IMR-90 (cell line): ENCODE measurements around the gene TADA1. TPM values are rescaled to one million over a fixed set of nuclear protein-coding genes. Genes with fewer than 3 reads are reported as not detected.

Experiments used
- ATAC-seq: fragments of 200-7000 bp; cut with Tn5 transposase; 2 replicates; pipeline ENCODE4 v1.9.1; 2020; ENCODE audit warnings: low read depth, mild to moderate bottlenecking, moderate library complexity
- BruUV-seq: library from RNA; stranded (reverse); fragments of 400-500 nt; replicated peaks from 2 replicates; lab custom pipeline; 2021; lab: Mats Ljungman, UMichigan
- CTCF ChIA-PET: fragments of 300-600 bp; formaldehyde crosslinking; extraction: SDS; loops from one replicate; lab custom pipeline; 2021; ENCODE audit warnings: antibody characterized with exemption; lab: Yijun Ruan, JAX
- POLR2A ChIA-PET: fragments of 300-600 bp; sonication (Branson Sonifier 250); formaldehyde crosslinking; loops from one replicate; lab custom pipeline; 2022; ENCODE audit warnings: antibody characterized with exemption; ENCODE audit not compliant: unreplicated experiment; lab: Charles Lee
- DNase-seq: peaks from one replicate; pipeline ENCODE4 v3.0.0; 2013
- H2AFZ ChIP-seq: replicated peaks from 2 replicates; pipeline ENCODE3; 2013; ENCODE audit warnings: low read length, mild to moderate bottlenecking; ENCODE audit not compliant: poor library complexity
- H2AK5ac ChIP-seq: 2 replicates; pipeline ENCODE4 v1.6.1; 2013; ENCODE audit warnings: low read depth, low read length, inconsistent platforms
- H2AK9ac ChIP-seq: replicated peaks from 2 replicates; pipeline ENCODE3; 2013; ENCODE audit warnings: mild to moderate bottlenecking, low read depth, low read length, moderate library complexity; ENCODE audit not compliant: poor library complexity
- H2BK120ac ChIP-seq: 2 replicates; pipeline ENCODE4 v1.6.1; 2013; ENCODE audit warnings: low read depth, low read length, inconsistent platforms
- H2BK15ac ChIP-seq: 3 replicates; pipeline ENCODE4 v1.6.1; 2013; ENCODE audit warnings: low read depth, low read length, inconsistent platforms
- H2BK20ac ChIP-seq: 2 replicates; pipeline ENCODE4 v1.6.1; 2013; ENCODE audit warnings: low read depth, mild to moderate bottlenecking, inconsistent platforms, low read length, moderate library complexity
- H2BK5ac ChIP-seq: 2 replicates; pipeline ENCODE4 v1.6.1; 2013; ENCODE audit warnings: mild to moderate bottlenecking, low read depth, low read length, inconsistent platforms; ENCODE audit not compliant: poor library complexity, severe bottlenecking
- H3K14ac ChIP-seq: replicated peaks from 2 replicates; pipeline ENCODE4 v1.6.1; 2013; ENCODE audit warnings: low read depth, low read length, inconsistent platforms
- H3K18ac ChIP-seq: 2 replicates; pipeline ENCODE4 v1.6.1; 2013; ENCODE audit warnings: low read depth, low read length, control low read depth
- H3K23ac ChIP-seq: 2 replicates; pipeline ENCODE4 v1.6.1; 2013; ENCODE audit warnings: low read depth, low read length, inconsistent platforms
- H3K27ac ChIP-seq: 2 replicates; pipeline ENCODE4 v1.5.1; 2013; ENCODE audit warnings: mild to moderate bottlenecking, control low read depth, low read length; ENCODE audit not compliant: insufficient read depth
- H3K27me3 ChIP-seq: 2 replicates; pipeline ENCODE4 v1.6.1; 2013; ENCODE audit warnings: low read length; ENCODE audit not compliant: control insufficient read depth, insufficient read depth
- H3K36me3 ChIP-seq: 2 replicates; pipeline ENCODE4 v1.6.1; 2013; ENCODE audit warnings: low read length, mixed read lengths; ENCODE audit not compliant: control insufficient read depth, insufficient read depth
- H3K4ac ChIP-seq: 2 replicates; pipeline ENCODE4 v1.6.1; 2013; ENCODE audit warnings: low read depth, low read length, inconsistent platforms
- H3K4me1 ChIP-seq: 2 replicates; pipeline ENCODE4 v1.6.1; 2013; ENCODE audit warnings: low read length, mixed read lengths; ENCODE audit not compliant: control insufficient read depth, insufficient read depth
- H3K4me2 ChIP-seq: 2 replicates; pipeline ENCODE4 v1.6.1; 2013; ENCODE audit warnings: low read depth, mild to moderate bottlenecking, control low read depth, low read length, moderate library complexity
- H3K4me3 ChIP-seq: 2 replicates; pipeline ENCODE4 v1.5.1; 2013; ENCODE audit warnings: low read depth, mild to moderate bottlenecking, control low read depth, low read length, moderate library complexity; ENCODE audit not compliant: insufficient read depth
- H3K56ac ChIP-seq: 2 replicates; pipeline ENCODE4 v1.6.1; 2013; ENCODE audit warnings: low read length, inconsistent platforms; ENCODE audit not compliant: insufficient read depth; ENCODE audit errors: extremely low read depth
- H3K79me1 ChIP-seq, 2 experiments: 2 replicates each; pipeline ENCODE4 v1.6.1; 2013; ENCODE audit warnings: low read length in 2 of 2, inconsistent platforms in 1 of 2, low read depth in 1 of 2
- H3K9ac ChIP-seq: 2 replicates; pipeline ENCODE4 v1.6.1; 2013; ENCODE audit warnings: low read depth, low read length, control low read depth
- H3K9me1 ChIP-seq: 2 replicates; pipeline ENCODE4 v1.6.1; 2013; ENCODE audit warnings: low read length, inconsistent platforms; ENCODE audit not compliant: insufficient read depth
- H3K9me3 ChIP-seq: 2 replicates; pipeline ENCODE4 v1.6.1; 2013; ENCODE audit warnings: low read length; ENCODE audit not compliant: control insufficient read depth, insufficient read depth
- H4K20me1 ChIP-seq: 2 replicates; pipeline ENCODE4 v1.6.1; 2013; ENCODE audit warnings: low read length, inconsistent platforms; ENCODE audit not compliant: insufficient read depth
- H4K5ac ChIP-seq: 2 replicates; pipeline ENCODE4 v1.6.1; 2013; ENCODE audit warnings: mild to moderate bottlenecking, low read depth, low read length, control low read depth
- H4K8ac ChIP-seq, 2 experiments: 2 replicates each; pipeline ENCODE4 v1.6.1; 2013; ENCODE audit warnings: low read depth in 2 of 2, low read length in 2 of 2, control low read depth in 1 of 2, inconsistent platforms in 1 of 2
- H4K91ac ChIP-seq: 2 replicates; pipeline ENCODE4 v1.6.1; 2013; ENCODE audit warnings: low read depth, low read length, inconsistent platforms; ENCODE audit not compliant: insufficient read depth
- BHLHE40 ChIP-seq: fragments of 150-350 bp; IDR thresholded peaks from 2 replicates; pipeline ENCODE4 v1.6.1; 2016; ENCODE audit warnings: mild to moderate bottlenecking, low read depth, low read length
- CEBPB ChIP-seq: IDR thresholded peaks from 2 replicates; pipeline ENCODE4 v1.6.1; 2012; ENCODE audit warnings: low read depth, low read length, improper control_type of control experiment
- CHD1 ChIP-seq: IDR thresholded peaks from 2 replicates; pipeline ENCODE4 v1.6.1; 2012; ENCODE audit warnings: low read depth, low read length, improper control_type of control experiment
- CTCF ChIP-seq: conservative IDR thresholded peaks from 2 replicates; pipeline ENCODE4 v1.5.1; 2012; ENCODE audit warnings: mild to moderate bottlenecking, low read depth, low read length, improper control_type of control experiment
- ELK1 ChIP-seq: fragments of 150-350 bp; IDR thresholded peaks from 2 replicates; pipeline ENCODE4 v1.6.1; 2016; ENCODE audit warnings: low read depth, mild to moderate bottlenecking, low read length, moderate library complexity, borderline replicate concordance
- FOS ChIP-seq: fragments of 150-350 bp; IDR thresholded peaks from 2 replicates; pipeline ENCODE4 v1.6.1; 2016; ENCODE audit warnings: low read depth, low read length
- MAFK ChIP-seq: IDR thresholded peaks from 2 replicates; pipeline ENCODE4 v1.6.1; 2012; ENCODE audit warnings: low read depth, low read length, improper control_type of control experiment
- MAZ ChIP-seq: IDR thresholded peaks from 2 replicates; pipeline ENCODE4 v1.6.1; 2012; ENCODE audit warnings: low read depth, mild to moderate bottlenecking, low read length, improper control_type of control experiment, moderate library complexity, borderline replicate concordance
- MXI1 ChIP-seq: IDR thresholded peaks from 2 replicates; pipeline ENCODE4 v1.6.1; 2012; ENCODE audit warnings: low read depth, mild to moderate bottlenecking, low read length, moderate library complexity, borderline replicate concordance
- NFE2L2 ChIP-seq: fragments of 150-350 bp; IDR thresholded peaks from 2 replicates; pipeline ENCODE4 v1.6.1; 2016; ENCODE audit warnings: low read depth, mild to moderate bottlenecking, low read length
- RCOR1 ChIP-seq: IDR thresholded peaks from 2 replicates; pipeline ENCODE4 v1.6.1; 2012; ENCODE audit warnings: mild to moderate bottlenecking, low read length, improper control_type of control experiment; ENCODE audit not compliant: insufficient replicate concordance
- RFX5 ChIP-seq: IDR thresholded peaks from 2 replicates; pipeline ENCODE4 v1.8.0; 2012; ENCODE audit warnings: low read depth, mild to moderate bottlenecking, low read length, moderate library complexity
- SMC3 ChIP-seq: fragments of 150-350 bp; IDR thresholded peaks from 2 replicates; pipeline ENCODE4 v1.6.1; 2016; ENCODE audit warnings: low read depth, mild to moderate bottlenecking, antibody characterized with exemption, low read length, moderate library complexity
- USF2 ChIP-seq: fragments of 150-350 bp; IDR thresholded peaks from 2 replicates; pipeline ENCODE4 v1.6.1; 2017; ENCODE audit warnings: mild to moderate bottlenecking, antibody characterized with exemption, low read length, low read depth
- WGBS, 2 experiments: methylation state at CpG; one replicate each; pipeline versions ENCODE4 v1.1.5 to v1.1.7; 2013; ENCODE audit warnings: missing lambda C conversion rate in 2 of 2; ENCODE audit not compliant: insufficient read length in 1 of 2; ENCODE audit errors: extremely low coverage in 2 of 2; 5-methylcytosine and 5-hydroxymethylcytosine counted together
- dilution Hi-C: fragments of 300-500 bp; cut with HindIII; formaldehyde crosslinking; loops from one replicate; pipeline ENCODE4 v1.14.3; 2018; ENCODE audit warnings: low sequenced_read_pairs; ENCODE audit not compliant: unreplicated experiment
- in situ Hi-C: fragments of 300-500 bp; cut with MboI; formaldehyde crosslinking; loops from 3 replicates; pipeline ENCODE4 v1.14.3; 2019; ENCODE audit warnings: low sequenced_read_pairs, inconsistent platforms, mixed read lengths
- intact Hi-C: fragments of 100-400 bp; cut with micrococcal nuclease; formaldehyde crosslinking; loops from 2 replicates; pipeline ENCODE4 v1.10.0; 2022
- polyA plus RNA-seq, 3 experiments: library from polyadenylated mRNA; depleted of rRNA; stranded (reverse); fragments of >200 nt; gene quantifications; 2 replicates each; pipeline ENCODE4 v1.2.3, GENCODE V29; 2012; ENCODE audit warnings: low replicate concordance in 1 of 3
- total RNA-seq: library from RNA; depleted of rRNA; stranded (reverse); fragments of >200 nt; gene quantifications from 2 replicates; pipeline ENCODE4 v1.2.3, GENCODE V29; 2012

Gene TADA1
- total and polyA plus RNA-seq, 2 of the 4 experiments (the other 2 are of a cell fraction), result 8.2 to 16.8 TPM

GRCh38 chr1:166849135-166849534, 26.9 kb downstream of the TADA1 start:
- H3K4me2 ChIP-seq, result no peak overlapping the region
- peaks cover 9% of the 10 kb centered on the region; the same call in 1 of the 2 replicates for H3K9me1 ChIP-seq
- H2AK5ac ChIP-seq, result no peak overlapping the region
- no peak overlapping the region for H2BK15ac ChIP-seq
- 99% methylated on average over 17 of the region's 20 CpGs; no CpG with 5 or more reads in 1 of the 2 experiments for WGBS, 2 experiments
- ATAC-seq, result no peak
- POLR2A ChIA-PET, result no interaction called here
- no peak overlapping the region for H3K56ac ChIP-seq
- no peak overlapping the region for H2BK120ac ChIP-seq
- no TSS peak for BruUV-seq
- in situ Hi-C loops (no loop called here), intact Hi-C loops (no loop called here), dilution Hi-C loops (no loop called here)
- DNase-seq, result no peak
- no peak overlapping the region for H4K5ac ChIP-seq
- no peak overlapping the region for H4K91ac ChIP-seq
- no peak overlapping the region for H2BK20ac ChIP-seq
- H3K9me3 ChIP-seq, result no peaks in the 10 kb centered on the region
- H3K79me1 ChIP-seq, result peaks cover 48 to 49% of the 10 kb centered on the region in 2 experiments
- CTCF ChIA-PET, result no interaction called here
- no peak overlapping the region for H3K4ac ChIP-seq
- H3K23ac ChIP-seq, result no peak overlapping the region
- no peak overlapping the region for H4K8ac ChIP-seq
- TF ChIP-seq RFX5 (no peak), CTCF (no peak), MAFK (no peak), SMC3 (no peak), USF2 (no peak), NFE2L2 (no peak), MAZ (no peak), CEBPB (no peak), FOS (no peak), ELK1 (no peak), BHLHE40 (no peak), RCOR1 (no peak), CHD1 (no peak), MXI1 (no peak)
- no peak overlapping the region for H3K18ac ChIP-seq
- H2AFZ ChIP-seq, result no peak overlapping the region
- H3K14ac ChIP-seq, result no peak overlapping the region
- no peak overlapping the region for H3K9ac ChIP-seq
- H2BK5ac ChIP-seq, result no peak overlapping the region
- H4K20me1 ChIP-seq, result peaks cover 9% of the 10 kb centered on the region; the same call in 1 of the 2 replicates
- no peak overlapping the region for H2AK9ac ChIP-seq
- peaks cover 59% of the 10 kb centered on the region for H3K36me3 ChIP-seq
- H3K27ac ChIP-seq, result no peak overlapping the region
- no peaks in the 10 kb centered on the region for H3K4me1 ChIP-seq
- no peaks in the 10 kb centered on the region for H3K27me3 ChIP-seq
- no peak overlapping the region for H3K4me3 ChIP-seq
